ENCODE results near the gene JPH4.

DNA sequence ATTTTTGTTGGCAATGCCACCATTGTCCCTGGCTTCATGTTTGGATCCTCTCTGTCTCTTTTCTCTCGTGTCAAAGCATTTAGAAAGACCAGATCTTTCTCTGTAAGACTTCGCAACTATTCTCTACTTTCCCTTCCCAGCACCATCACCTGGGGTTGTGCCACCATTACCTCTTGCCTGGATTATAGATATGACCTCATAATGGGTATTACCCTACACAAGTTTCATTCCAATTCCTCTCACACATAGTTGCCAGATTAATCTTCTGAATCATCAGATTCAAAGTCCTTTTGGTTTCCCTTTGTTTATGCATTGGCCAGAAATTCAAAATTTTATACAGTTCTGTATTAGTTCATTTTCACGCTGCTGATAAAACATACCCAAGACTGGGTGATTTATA, 30.4 kb upstream of the JPH4 start:
- no peak for TF ChIP-seq CTCF (IDR thresholded peaks at IDR 0.05; ENCODE audit: low read depth, low read length, poor library complexity, severe bottlenecking)
- no peak for TF ChIP-seq EZH2phosphoT487 (IDR thresholded peaks at IDR 0.05; ENCODE audit: borderline replicate concordance, low read length)
